WTC11 (cell line): Measurements from ENCODE around the gene SHCBP1. TPM values are rescaled to one million over a fixed set of nuclear protein-coding genes. Genes with fewer than 3 reads are reported as not detected.

Experiments used
- ATF1 ChIP-seq: sonication (generic); formaldehyde crosslinking; IDR thresholded peaks from 2 replicates; pipeline ENCODE4 v1.8.1; 2023; ENCODE audit warnings: mild to moderate bottlenecking, moderate library complexity, missing genetic modification reagents
- E2F5 ChIP-seq: sonication (generic); formaldehyde crosslinking; IDR thresholded peaks from 2 replicates; pipeline ENCODE4 v1.8.1; 2022; ENCODE audit warnings: mild to moderate bottlenecking, moderate library complexity, missing genetic modification reagents
- FOXK1 ChIP-seq: sonication (generic); formaldehyde crosslinking; IDR thresholded peaks from 2 replicates; pipeline ENCODE4 v1.8.0; 2022; ENCODE audit warnings: mild to moderate bottlenecking, moderate library complexity, missing genetic modification reagents
- JAZF1 ChIP-seq: fragments of 250-450 bp; sonication (Bioruptor Pico); IDR thresholded peaks from 2 replicates; pipeline ENCODE4 v1.9.0; 2021; ENCODE audit warnings: moderate library complexity, mild to moderate bottlenecking, inconsistent platforms
- MXD4 ChIP-seq: fragments of 250-450 bp; sonication (Bioruptor Pico); IDR thresholded peaks from 2 replicates; pipeline ENCODE4 v1.8.0; 2021; ENCODE audit warnings: mild to moderate bottlenecking, moderate library complexity, borderline replicate concordance
- NFATC4 ChIP-seq: fragments of 250-450 bp; sonication (Bioruptor Pico); IDR thresholded peaks from 2 replicates; pipeline ENCODE4 v1.9.0; 2021; ENCODE audit warnings: mild to moderate bottlenecking
- NFE2L1 ChIP-seq: sonication (generic); formaldehyde crosslinking; IDR thresholded peaks from 2 replicates; pipeline ENCODE4 v1.8.1; 2023; ENCODE audit warnings: missing genetic modification reagents
- NR3C1 ChIP-seq: sonication (generic); formaldehyde crosslinking; conservative IDR thresholded peaks from 2 replicates; pipeline ENCODE4 v1.8.1; 2023; ENCODE audit warnings: low read depth, mild to moderate bottlenecking, missing genetic modification reagents
- TEAD1 ChIP-seq: sonication (generic); formaldehyde crosslinking; IDR thresholded peaks from 2 replicates; pipeline ENCODE4 v1.8.0; 2022; ENCODE audit warnings: mild to moderate bottlenecking, missing genetic modification reagents
- ZNF416 ChIP-seq: fragments of 250-450 bp; sonication (Bioruptor Pico); IDR thresholded peaks from 2 replicates; pipeline ENCODE4 v1.9.0; 2021; ENCODE audit warnings: mild to moderate bottlenecking, inconsistent platforms
- ZNF423 ChIP-seq: fragments of 250-450 bp; sonication (Bioruptor Pico); IDR thresholded peaks from 2 replicates; pipeline ENCODE4 v2.1.2; 2022; ENCODE audit warnings: mild to moderate bottlenecking, moderate library complexity
- ZSCAN18 ChIP-seq: fragments of 250-450 bp; sonication (Bioruptor Pico); IDR thresholded peaks from 2 replicates; pipeline ENCODE4 v2.1.2; 2022; ENCODE audit warnings: mild to moderate bottlenecking, moderate library complexity
- total RNA-seq: library from RNA; stranded (reverse); gene quantifications from 3 replicates; pipeline ENCODE4 v1.2.3, GENCODE V29; 2021
- TF ChIP-seq, protein P1 (sequence below): sonication (generic); formaldehyde crosslinking; conservative IDR thresholded peaks from 2 replicates; pipeline ENCODE4 v1.8.1; 2023; ENCODE audit warnings: mild to moderate bottlenecking, low read depth, missing genetic modification reagents, moderate library complexity
- TF ChIP-seq, protein P2 (sequence below): fragments of 250-450 bp; sonication (Bioruptor Pico); IDR thresholded peaks from 2 replicates; pipeline ENCODE4 v1.8.0; 2021; ENCODE audit warnings: mild to moderate bottlenecking
- TF ChIP-seq, protein P3 (sequence below): fragments of 250-450 bp; sonication (Bioruptor Pico); IDR thresholded peaks from 2 replicates; pipeline ENCODE4 v1.9.0; 2021; ENCODE audit warnings: mild to moderate bottlenecking, borderline replicate concordance
- TF ChIP-seq, protein P4 (sequence below): sonication (generic); formaldehyde crosslinking; IDR thresholded peaks from 2 replicates; pipeline ENCODE4 v1.8.1; 2022; ENCODE audit warnings: low read depth, missing genetic modification reagents, borderline replicate concordance

Gene SHCBP1
- total RNA-seq, 1 experiment from 2014 or later: 20.2 TPM

DNA sequence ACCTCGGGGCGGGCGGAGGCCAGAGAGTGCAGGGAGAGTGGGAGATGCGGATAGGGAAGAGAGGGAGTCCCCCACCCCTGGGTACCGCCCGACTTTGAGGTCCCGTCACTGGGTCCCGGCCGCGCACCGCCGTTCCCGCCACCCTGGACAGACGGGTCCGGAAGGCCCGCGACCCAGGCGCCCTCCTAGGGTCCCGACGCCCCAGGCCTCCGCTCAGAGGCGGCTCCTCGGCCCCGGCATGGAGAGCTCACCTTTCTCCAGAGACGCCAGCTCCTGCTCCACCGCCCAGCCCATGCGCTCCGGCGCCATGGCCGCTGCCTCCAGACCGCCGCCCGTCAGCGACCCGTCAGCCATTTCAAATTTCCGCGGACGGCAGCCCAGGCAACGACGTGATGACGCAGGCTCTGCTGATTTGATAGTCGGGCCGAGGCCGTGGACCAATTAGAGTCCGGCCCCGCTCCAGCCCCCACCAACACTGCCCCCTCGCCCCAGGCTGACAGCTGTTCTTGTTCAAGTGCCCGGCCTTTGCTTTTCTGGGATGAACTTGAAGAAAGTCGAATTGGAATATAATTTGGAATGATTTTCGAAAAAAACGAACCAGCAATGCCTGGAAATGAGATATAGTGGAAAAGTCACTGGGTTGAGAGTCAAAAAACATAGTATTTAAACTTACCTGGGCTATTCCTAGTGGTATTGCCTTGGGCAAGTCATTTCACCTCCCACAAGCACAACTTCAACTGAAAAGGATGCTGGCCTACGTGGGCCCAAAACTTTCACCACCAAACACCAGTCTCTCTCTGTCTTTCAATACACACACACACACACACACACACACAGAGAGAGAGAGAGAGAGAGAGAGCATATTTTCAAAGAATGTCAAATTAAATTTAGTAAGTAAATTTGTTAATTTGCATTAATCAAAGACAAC is at the start of gene SHCBP1 (continued):
- TF ChIP-seq ZSCAN18 (no peak), ATF1 (CRISPR knock-in tag) (no peak), NFE2L1 (CRISPR knock-in tag) (no peak; the same call in 1 of the 2 replicates), ZNF423 (no peak), FOXK1 (no peak), NFATC4 (CRISPR knock-in tag) (no peak), MXD4 (CRISPR knock-in tag) (no peak), TEAD1 (peak; percentile 52; the same call in 1 of the 2 replicates), NR3C1 (CRISPR knock-in tag) (no peak), JAZF1 (CRISPR knock-in tag) (no peak), ZNF416 (CRISPR knock-in tag) (no peak), E2F5 (peak; percentile 81; the same call in 1 of the 2 replicates)
- TF ChIP-seq, protein P1, sequence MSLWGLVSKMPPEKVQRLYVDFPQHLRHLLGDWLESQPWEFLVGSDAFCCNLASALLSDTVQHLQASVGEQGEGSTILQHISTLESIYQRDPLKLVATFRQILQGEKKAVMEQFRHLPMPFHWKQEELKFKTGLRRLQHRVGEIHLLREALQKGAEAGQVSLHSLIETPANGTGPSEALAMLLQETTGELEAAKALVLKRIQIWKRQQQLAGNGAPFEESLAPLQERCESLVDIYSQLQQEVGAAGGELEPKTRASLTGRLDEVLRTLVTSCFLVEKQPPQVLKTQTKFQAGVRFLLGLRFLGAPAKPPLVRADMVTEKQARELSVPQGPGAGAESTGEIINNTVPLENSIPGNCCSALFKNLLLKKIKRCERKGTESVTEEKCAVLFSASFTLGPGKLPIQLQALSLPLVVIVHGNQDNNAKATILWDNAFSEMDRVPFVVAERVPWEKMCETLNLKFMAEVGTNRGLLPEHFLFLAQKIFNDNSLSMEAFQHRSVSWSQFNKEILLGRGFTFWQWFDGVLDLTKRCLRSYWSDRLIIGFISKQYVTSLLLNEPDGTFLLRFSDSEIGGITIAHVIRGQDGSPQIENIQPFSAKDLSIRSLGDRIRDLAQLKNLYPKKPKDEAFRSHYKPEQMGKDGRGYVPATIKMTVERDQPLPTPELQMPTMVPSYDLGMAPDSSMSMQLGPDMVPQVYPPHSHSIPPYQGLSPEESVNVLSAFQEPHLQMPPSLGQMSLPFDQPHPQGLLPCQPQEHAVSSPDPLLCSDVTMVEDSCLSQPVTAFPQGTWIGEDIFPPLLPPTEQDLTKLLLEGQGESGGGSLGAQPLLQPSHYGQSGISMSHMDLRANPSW (CRISPR knock-in tag): no peak
- TF ChIP-seq, protein P2, sequence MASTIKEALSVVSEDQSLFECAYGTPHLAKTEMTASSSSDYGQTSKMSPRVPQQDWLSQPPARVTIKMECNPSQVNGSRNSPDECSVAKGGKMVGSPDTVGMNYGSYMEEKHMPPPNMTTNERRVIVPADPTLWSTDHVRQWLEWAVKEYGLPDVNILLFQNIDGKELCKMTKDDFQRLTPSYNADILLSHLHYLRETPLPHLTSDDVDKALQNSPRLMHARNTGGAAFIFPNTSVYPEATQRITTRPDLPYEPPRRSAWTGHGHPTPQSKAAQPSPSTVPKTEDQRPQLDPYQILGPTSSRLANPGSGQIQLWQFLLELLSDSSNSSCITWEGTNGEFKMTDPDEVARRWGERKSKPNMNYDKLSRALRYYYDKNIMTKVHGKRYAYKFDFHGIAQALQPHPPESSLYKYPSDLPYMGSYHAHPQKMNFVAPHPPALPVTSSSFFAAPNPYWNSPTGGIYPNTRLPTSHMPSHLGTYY: no peak
- TF ChIP-seq, protein P3, sequence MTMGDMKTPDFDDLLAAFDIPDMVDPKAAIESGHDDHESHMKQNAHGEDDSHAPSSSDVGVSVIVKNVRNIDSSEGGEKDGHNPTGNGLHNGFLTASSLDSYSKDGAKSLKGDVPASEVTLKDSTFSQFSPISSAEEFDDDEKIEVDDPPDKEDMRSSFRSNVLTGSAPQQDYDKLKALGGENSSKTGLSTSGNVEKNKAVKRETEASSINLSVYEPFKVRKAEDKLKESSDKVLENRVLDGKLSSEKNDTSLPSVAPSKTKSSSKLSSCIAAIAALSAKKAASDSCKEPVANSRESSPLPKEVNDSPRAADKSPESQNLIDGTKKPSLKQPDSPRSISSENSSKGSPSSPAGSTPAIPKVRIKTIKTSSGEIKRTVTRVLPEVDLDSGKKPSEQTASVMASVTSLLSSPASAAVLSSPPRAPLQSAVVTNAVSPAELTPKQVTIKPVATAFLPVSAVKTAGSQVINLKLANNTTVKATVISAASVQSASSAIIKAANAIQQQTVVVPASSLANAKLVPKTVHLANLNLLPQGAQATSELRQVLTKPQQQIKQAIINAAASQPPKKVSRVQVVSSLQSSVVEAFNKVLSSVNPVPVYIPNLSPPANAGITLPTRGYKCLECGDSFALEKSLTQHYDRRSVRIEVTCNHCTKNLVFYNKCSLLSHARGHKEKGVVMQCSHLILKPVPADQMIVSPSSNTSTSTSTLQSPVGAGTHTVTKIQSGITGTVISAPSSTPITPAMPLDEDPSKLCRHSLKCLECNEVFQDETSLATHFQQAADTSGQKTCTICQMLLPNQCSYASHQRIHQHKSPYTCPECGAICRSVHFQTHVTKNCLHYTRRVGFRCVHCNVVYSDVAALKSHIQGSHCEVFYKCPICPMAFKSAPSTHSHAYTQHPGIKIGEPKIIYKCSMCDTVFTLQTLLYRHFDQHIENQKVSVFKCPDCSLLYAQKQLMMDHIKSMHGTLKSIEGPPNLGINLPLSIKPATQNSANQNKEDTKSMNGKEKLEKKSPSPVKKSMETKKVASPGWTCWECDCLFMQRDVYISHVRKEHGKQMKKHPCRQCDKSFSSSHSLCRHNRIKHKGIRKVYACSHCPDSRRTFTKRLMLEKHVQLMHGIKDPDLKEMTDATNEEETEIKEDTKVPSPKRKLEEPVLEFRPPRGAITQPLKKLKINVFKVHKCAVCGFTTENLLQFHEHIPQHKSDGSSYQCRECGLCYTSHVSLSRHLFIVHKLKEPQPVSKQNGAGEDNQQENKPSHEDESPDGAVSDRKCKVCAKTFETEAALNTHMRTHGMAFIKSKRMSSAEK (CRISPR knock-in tag): no peak
- TF ChIP-seq, protein P4, sequence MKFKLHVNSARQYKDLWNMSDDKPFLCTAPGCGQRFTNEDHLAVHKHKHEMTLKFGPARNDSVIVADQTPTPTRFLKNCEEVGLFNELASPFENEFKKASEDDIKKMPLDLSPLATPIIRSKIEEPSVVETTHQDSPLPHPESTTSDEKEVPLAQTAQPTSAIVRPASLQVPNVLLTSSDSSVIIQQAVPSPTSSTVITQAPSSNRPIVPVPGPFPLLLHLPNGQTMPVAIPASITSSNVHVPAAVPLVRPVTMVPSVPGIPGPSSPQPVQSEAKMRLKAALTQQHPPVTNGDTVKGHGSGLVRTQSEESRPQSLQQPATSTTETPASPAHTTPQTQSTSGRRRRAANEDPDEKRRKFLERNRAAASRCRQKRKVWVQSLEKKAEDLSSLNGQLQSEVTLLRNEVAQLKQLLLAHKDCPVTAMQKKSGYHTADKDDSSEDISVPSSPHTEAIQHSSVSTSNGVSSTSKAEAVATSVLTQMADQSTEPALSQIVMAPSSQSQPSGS (CRISPR knock-in tag): no peak
- TF ChIP-seq, all 79 proteins: peak for 10
